HepG2 (cell line): ENCODE results near the gene ZNF574.

Source experiments
- JARID2 ChIP-seq: sonication (generic); formaldehyde crosslinking; IDR thresholded peaks from 2 replicates; pipeline ENCODE4 v1.8.1; 2023; ENCODE audit warnings: missing genetic modification reagents, inconsistent platforms; ENCODE audit not compliant: insufficient replicate concordance
- RFX5 ChIP-seq: IDR thresholded peaks from 2 replicates; pipeline ENCODE4 v1.6.1; 2011; ENCODE audit warnings: low read depth, low read length, improper control_type of control experiment
- STAT5B ChIP-seq: sonication (generic); formaldehyde crosslinking; IDR thresholded peaks from 2 replicates; pipeline ENCODE4 v1.4.0; 2020; ENCODE audit warnings: missing genetic modification reagents
- ZNF703 ChIP-seq: sonication (generic); formaldehyde crosslinking; IDR thresholded peaks from 2 replicates; pipeline ENCODE4 v1.5.1; 2020; ENCODE audit warnings: missing genetic modification reagents, mild to moderate bottlenecking, moderate library complexity, borderline replicate concordance
- TF ChIP-seq, protein P1 (sequence below): sonication (generic); formaldehyde crosslinking; IDR thresholded peaks from 2 replicates; pipeline ENCODE4 v1.8.1; 2023; ENCODE audit warnings: mild to moderate bottlenecking, missing genetic modification reagents, borderline replicate concordance
- TF ChIP-seq, protein P2 (sequence below): IDR thresholded peaks from 2 replicates; pipeline ENCODE4 v1.6.1; 2016
- TF ChIP-seq, protein P3 (sequence below): sonication (generic); formaldehyde crosslinking; IDR thresholded peaks from 2 replicates; pipeline ENCODE4 v1.9.0; 2021; ENCODE audit warnings: missing genetic modification reagents, borderline replicate concordance
- TF ChIP-seq, protein P4 (sequence below): sonication (generic); formaldehyde crosslinking; IDR thresholded peaks from 2 replicates; pipeline ENCODE4 v1.4.0; 2020; ENCODE audit warnings: missing genetic modification reagents

DNA sequence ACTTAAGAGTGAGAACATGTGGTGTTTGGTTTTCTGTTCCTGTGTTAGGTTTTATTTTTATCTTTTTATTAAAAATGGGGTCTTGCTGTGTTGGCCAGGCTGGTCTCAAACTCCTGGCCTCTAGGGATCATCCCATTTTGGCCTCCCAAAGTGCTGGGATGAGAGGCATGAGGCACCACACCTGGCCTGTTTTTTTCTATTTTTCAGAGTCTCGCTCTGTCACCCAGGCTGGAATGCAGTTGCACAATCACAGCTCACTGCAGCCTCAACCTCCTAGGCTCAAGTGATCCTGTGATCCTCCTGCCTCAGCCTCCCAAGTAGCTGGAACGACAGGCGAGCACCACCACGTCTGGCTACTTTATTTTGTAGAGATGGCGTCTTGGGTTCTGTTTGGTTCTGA lies 7.6 kb downstream of the ZNF574 start:
- TF ChIP-seq, protein P1, sequence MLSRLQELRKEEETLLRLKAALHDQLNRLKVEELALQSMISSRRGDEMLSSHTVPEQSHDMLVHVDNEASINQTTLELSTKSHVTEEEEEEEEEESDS (CRISPR knock-in tag): no peak
- TF ChIP-seq JARID2 (CRISPR knock-in tag) (no peak), ZNF703 (CRISPR knock-in tag) (no peak), STAT5B (CRISPR knock-in tag) (no peak), RFX5 (no peak)
- TF ChIP-seq, protein P2, sequence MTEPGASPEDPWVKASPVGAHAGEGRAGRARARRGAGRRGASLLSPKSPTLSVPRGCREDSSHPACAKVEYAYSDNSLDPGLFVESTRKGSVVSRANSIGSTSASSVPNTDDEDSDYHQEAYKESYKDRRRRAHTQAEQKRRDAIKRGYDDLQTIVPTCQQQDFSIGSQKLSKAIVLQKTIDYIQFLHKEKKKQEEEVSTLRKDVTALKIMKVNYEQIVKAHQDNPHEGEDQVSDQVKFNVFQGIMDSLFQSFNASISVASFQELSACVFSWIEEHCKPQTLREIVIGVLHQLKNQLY (CRISPR knock-in tag): no peak
- TF ChIP-seq, protein P3, sequence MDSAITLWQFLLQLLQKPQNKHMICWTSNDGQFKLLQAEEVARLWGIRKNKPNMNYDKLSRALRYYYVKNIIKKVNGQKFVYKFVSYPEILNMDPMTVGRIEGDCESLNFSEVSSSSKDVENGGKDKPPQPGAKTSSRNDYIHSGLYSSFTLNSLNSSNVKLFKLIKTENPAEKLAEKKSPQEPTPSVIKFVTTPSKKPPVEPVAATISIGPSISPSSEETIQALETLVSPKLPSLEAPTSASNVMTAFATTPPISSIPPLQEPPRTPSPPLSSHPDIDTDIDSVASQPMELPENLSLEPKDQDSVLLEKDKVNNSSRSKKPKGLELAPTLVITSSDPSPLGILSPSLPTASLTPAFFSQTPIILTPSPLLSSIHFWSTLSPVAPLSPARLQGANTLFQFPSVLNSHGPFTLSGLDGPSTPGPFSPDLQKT (CRISPR knock-in tag): no peak
- TF ChIP-seq, protein P4, sequence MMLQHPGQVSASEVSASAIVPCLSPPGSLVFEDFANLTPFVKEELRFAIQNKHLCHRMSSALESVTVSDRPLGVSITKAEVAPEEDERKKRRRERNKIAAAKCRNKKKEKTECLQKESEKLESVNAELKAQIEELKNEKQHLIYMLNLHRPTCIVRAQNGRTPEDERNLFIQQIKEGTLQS: no peak
